SKM-1 (cell line): ENCODE results near the gene CLHC1.
"Not testable (repeated sequence)": the region's sequence is repeated elsewhere in the genome, so short reads cannot be mapped to it uniquely, and the experiment has no call there.

ENCODE experiments used
- DNase-seq: peaks from one replicate; lab custom pipeline; 2025; ENCODE audit not compliant: unreplicated experiment; lab: John Stamatoyannopoulos, UW

The CLHC1 gene

GRCh38 chr2:55232863-55233657 lies 967 bp upstream of the CLHC1 start:
- no peak for DNase-seq

GRCh38 chr2:55231546-55232083 lies 478 bp downstream of the CLHC1 start:
- DNase-seq: no peak

- no peak for DNase-seq
Measured at GRCh38 chr2:55230551-55230950, 1.5 kb downstream of the CLHC1 start.

- DNase-seq: no peak
Measured at GRCh38 chr2:55229221-55229620, 2.9 kb downstream of the CLHC1 start.

GRCh38 chr2:55228226-55228563 lies 3.9 kb downstream of the CLHC1 start:
- no peak for DNase-seq

GRCh38 chr2:55227437-55228225 lies 4.5 kb downstream of the CLHC1 start:
- peak; percentile 73 for DNase-seq

- no peak for DNase-seq
Measured at GRCh38 chr2:55225481-55226020, 6.5 kb downstream of the CLHC1 start.

- no peak for DNase-seq
Measured at GRCh38 chr2:55224761-55225261, 7.3 kb downstream of the CLHC1 start.

GRCh38 chr2:55223958-55224760 lies 7.9 kb downstream of the CLHC1 start:
- DNase-seq: no peak

- no peak for DNase-seq
Measured at GRCh38 chr2:55213822-55214221, 18.3 kb downstream of the CLHC1 start.

- DNase-seq: no peak
Measured at GRCh38 chr2:55204950-55205349, 27.1 kb downstream of the CLHC1 start.

GRCh38 chr2:55204536-55204935 lies 27.6 kb downstream of the CLHC1 start:
- DNase-seq: no peak

GRCh38 chr2:55200416-55200815 lies 31.7 kb downstream of the CLHC1 start:
- no peak for DNase-seq

- no peak for DNase-seq
Measured at GRCh38 chr2:55196526-55196925, 35.6 kb downstream of the CLHC1 start.

GRCh38 chr2:55191888-55192287 lies 40.2 kb downstream of the CLHC1 start:
- not testable (repeated sequence) for DNase-seq

GRCh38 chr2:55186837-55187236 lies 45.3 kb downstream of the CLHC1 start:
- not testable (repeated sequence) for DNase-seq

- DNase-seq: no peak
Measured at GRCh38 chr2:55180374-55180773, 51.7 kb downstream of the CLHC1 start.

- no peak for DNase-seq
Measured at GRCh38 chr2:55176094-55176415, 56.0 kb downstream of the CLHC1 start.

GRCh38 chr2:55175254-55176093 lies 56.6 kb downstream of the CLHC1 start:
- peak; percentile 35 for DNase-seq

- no peak for DNase-seq
Measured at GRCh38 chr2:55173438-55174054, 58.5 kb downstream of the CLHC1 start.
